Fibroblast of skin of right quadriceps (primary cell): ENCODE measurements around the gene SHROOM3.

ENCODE experiments used
- DNase-seq: peaks from one replicate; pipeline ENCODE4 v3.0.0-alpha.2; 2013

Gene SHROOM3

GRCh38 chr4:76729980-76730379 is 295.0 kb downstream of the SHROOM3 start:
- no peak for DNase-seq

- no peak for DNase-seq
Observed at GRCh38 chr4:76732246-76732645, 297.2 kb downstream of the SHROOM3 start.

DNA sequence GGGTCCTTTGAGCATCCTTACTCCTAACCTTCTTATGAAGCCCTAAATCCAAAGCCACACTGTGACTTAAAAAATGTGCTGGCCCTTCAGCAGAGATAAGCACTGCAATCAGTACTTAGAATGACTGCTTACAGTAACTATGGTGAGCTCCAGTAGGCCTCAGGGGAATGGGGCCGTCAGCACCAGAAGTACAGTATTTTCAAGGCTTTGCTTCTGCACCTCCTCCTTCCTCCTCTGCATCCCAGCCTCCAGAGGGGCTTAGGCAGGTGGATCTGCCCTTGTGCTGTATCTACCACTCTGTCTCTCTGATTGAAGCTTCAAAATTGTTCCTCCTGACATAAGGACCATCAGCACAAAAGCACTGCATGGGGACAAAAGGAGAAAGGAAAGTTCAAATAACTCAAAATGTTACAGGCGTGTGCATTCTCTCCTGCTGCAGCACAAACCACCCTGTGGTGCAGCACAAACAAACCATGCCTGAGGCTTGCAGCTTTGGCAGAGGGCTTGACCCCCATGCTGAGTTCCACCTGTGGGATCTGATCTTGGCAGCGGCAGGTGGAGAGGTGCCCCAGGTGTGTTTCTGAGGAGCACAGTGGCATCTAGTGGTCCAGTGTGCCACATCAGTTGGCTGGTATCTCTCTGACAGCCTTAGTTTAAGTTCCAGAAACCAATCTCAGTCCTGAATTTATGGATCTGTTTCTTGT is 298.2 kb downstream of the SHROOM3 start:
- DNase-seq, result no peak

DNA sequence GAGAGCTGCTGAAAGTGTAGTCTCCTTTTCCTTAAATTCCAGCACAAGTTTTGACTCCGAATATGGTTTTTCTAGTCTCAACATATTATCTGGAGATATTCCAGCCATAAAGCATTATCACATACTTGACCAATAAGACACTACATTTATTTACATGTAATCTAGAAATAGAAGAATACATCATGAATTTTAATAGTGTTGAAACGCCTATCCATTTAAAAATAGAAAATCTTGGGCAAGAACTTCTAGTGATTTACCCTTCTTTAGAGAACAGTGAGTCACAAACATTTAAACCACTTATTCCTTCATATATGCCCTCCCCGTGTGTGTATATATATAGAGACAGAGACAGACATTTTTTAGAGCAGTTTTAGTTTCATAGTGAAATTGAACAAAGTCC is 301.4 kb downstream of the SHROOM3 start:
- peak; percentile 95 for DNase-seq

DNA sequence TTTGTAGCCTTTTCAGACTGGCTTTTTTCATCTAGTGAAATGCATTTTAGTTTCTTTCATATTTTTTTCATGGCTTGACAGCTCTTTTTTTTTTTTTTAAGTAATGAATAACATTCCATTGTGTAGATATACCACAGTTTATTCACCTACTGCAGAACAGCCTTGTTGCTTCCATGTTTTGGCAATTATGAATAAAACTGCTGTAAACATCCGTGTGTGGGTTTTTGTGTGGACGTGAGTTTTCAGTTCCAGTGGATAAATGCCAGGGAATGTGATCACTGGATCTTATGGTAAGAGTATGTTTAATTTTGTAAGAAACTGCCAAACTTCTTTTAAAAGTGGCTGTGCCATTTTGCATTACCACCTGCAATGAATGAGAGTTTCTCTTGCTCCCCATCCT is 302.2 kb downstream of the SHROOM3 start:
- peak; percentile 57 for DNase-seq

DNA sequence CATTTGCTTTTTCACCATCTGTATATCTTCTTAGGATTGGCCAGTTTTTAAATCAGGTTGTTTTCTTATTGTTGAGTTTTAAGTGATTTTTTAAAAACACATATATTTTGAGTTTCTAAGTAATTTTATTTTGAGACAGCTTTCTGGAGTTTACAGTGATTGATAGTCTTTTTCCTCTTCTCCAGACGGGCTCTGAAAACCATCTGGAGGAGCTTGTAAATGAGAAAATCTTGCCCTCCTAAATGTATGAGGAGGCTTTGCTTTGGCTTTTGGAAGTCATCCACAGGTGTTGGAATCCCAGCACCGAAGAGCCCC is 302.7 kb downstream of the SHROOM3 start:
- DNase-seq, result no peak

DNA sequence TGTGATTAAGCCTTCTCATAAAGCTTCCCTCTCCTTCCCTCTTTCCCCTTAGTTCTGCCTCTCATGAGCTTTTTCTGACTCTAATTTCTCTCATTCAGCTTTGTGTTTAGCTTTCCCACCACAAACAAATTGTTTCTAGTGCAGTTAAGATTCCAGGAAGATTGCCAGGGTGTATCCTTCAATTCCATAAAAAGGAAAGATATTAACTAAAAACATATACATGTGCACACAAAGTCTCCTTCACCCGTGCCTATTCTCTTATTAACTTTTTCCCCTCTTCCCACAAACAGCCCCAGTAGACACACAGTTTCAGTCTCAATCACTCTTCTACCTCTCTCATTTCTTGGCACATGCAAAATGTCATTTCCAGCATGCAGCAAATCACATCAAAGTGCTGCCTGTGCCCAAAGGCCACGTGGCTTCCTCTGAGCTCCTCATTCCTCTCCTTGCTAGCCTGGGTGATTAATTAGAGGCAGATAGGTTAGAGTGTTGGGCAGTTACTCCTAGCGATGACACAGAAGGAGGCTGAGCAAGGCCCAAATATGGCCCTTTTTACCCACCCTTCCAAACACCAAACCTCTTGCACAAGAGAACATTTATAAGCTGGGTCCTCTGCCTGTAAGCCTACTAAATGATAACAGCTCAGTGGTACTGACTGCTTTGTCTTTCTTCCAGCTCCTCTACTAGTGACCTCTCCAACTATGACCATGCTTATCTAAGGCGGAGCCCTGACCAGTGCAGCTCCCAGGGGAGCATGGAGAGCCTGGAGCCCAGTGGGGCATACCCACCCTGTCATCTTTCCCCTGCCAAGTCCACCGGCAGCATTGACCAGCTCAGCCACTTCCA is 303.3 kb downstream of the SHROOM3 start:
- peak; percentile 98 for DNase-seq

GRCh38 chr4:76740192-76740591 is 305.2 kb downstream of the SHROOM3 start:
- no peak for DNase-seq

DNA sequence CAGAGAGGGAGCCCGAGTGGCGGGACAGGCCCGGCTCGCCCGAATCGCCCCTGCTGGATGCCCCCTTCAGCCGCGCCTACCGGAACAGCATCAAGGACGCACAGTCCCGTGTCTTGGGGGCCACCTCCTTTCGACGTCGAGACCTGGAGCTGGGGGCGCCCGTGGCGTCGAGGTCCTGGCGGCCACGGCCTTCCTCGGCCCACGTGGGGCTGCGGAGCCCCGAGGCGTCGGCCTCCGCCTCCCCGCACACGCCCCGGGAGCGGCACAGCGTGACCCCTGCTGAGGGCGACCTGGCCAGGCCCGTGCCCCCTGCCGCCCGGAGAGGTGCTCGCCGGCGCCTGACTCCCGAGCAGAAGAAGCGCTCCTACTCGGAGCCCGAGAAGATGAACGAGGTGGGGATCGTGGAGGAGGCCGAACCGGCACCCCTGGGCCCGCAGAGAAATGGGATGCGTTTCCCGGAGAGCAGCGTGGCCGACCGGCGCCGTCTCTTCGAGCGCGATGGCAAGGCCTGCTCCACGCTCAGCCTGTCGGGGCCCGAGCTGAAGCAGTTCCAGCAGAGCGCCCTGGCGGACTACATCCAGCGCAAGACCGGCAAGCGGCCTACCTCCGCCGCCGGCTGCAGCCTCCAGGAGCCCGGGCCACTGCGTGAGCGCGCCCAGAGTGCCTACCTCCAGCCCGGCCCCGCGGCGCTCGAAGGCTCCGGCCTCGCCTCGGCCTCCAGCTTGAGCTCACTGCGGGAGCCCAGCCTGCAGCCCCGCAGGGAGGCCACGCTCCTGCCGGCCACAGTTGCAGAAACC is 306.0 kb downstream of the SHROOM3 start:
- DNase-seq, result no peak

GRCh38 chr4:76741663-76742020 is 306.6 kb downstream of the SHROOM3 start:
- no peak for DNase-seq

GRCh38 chr4:76744241-76744921 is 309.4 kb downstream of the SHROOM3 start:
- DNase-seq, result peak; percentile 95

GRCh38 chr4:76745240-76745639 is 310.2 kb downstream of the SHROOM3 start:
- DNase-seq, result peak; percentile 95

GRCh38 chr4:76747563-76747962 is 312.5 kb downstream of the SHROOM3 start:
- DNase-seq, result peak; percentile 94

DNA sequence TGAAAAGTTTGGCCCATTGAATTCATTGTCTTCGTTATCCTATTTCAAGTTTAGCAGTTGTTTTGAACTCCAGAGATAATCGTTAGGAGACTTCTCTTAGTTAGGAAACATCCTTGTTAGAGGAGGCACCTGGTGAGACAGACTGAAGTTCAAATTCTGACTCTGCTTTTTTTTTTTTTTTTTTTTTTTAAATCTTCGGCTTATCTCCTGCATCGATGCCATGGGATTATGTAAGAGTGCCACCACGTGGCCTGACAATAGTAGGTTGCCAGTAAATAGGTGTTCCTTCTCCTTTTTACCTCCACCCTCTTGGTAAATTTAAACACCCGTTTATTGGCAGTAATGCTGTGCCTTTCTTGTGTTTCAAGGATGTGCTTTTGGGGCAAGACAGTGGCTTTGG is 313.6 kb downstream of the SHROOM3 start:
- DNase-seq, result no peak

- DNase-seq, result no peak
Observed at GRCh38 chr4:76749355-76749754, 314.3 kb downstream of the SHROOM3 start.

GRCh38 chr4:76750716-76751115 is 315.7 kb downstream of the SHROOM3 start:
- DNase-seq, result no peak

GRCh38 chr4:76751612-76752343 is 316.7 kb downstream of the SHROOM3 start:
- no peak for DNase-seq

DNA sequence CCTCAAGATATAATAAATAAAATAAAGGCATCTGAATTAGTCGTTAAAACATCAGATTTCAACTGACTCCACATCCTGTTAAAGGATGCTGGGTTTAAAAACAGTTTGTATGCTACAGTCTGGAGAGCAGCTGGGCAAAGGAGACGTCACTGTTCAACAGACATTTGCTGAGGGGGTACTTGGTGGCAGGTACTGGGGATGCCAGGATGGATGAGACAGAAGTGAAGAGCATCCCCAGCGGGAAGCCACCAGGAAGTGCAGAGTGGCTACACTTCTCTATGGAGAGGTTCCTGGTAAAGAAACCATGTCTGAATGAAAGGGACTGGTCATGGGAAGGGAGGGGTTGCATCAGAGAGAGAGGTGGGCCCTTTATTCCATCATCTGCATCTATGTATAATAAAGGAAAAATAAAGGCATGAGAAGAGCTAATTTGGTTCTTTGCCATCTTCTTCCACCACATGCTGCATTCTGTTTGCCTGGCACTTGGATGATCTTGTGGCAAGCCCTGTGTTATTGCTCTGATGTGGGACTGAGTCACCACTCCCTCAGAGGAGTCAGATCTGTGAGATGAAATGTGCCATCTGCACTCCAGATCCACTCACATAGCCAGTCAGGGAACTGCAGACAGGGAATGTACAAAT is 318.0 kb downstream of the SHROOM3 start:
- peak; percentile 99 for DNase-seq

- peak; percentile 98 for DNase-seq
Observed at GRCh38 chr4:76753814-76754213, 318.8 kb downstream of the SHROOM3 start.

GRCh38 chr4:76754439-76754838 is 319.4 kb downstream of the SHROOM3 start:
- no peak for DNase-seq

- no peak for DNase-seq
Observed at GRCh38 chr4:76755756-76756155, 320.7 kb downstream of the SHROOM3 start.

- no peak for DNase-seq
Observed at GRCh38 chr4:76756416-76756815, 321.4 kb downstream of the SHROOM3 start.
